Breast epithelium (tissue), 3 donors: Measurements from ENCODE around the gene CNTN5.

Experiments used
- CTCF ChIP-seq, 3 donors: fragments of 450-650 bp; IDR thresholded peaks; one replicate each; pipeline ENCODE4 v1.5.1; 2016 to 2017; ENCODE audit warnings: antibody characterized with exemption in 3 of 3, mild to moderate bottlenecking in 3 of 3, moderate library complexity in 3 of 3
- POLR2AphosphoS5 ChIP-seq, 3 donors: sonication (generic); formaldehyde crosslinking; IDR thresholded peaks; one replicate each; pipeline ENCODE4 v1.6.1; 2017; ENCODE audit warnings: antibody characterized with exemption in 3 of 3

DNA sequence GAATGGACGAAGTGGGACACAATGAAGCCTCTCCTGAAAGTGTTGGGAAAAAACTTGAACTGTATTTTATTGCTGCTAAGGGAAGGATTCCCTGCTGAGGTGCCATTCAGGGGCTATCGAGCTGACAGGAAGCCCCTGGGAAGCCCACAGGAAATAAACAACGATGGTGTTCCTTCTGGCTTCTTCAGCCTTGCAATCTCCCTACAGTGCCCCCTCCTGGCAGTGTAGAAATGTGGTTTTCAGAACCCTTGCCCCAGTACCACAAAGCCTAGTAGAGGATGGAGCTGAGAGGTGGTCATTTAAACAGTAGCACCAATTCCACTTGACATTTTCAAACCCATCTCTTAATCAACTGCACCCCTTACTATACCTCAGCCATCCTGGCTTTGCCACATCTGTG is 989.6 kb downstream of the CNTN5 start:
- no peak for TF ChIP-seq CTCF (IDR thresholded peaks at IDR 0.05)
- no peak for TF ChIP-seq POLR2AphosphoS5 (IDR thresholded peaks at IDR 0.05)
